ENCODE data around the gene TRAPPC10. TPM values are rescaled to one million over a fixed set of nuclear protein-coding genes. Genes with fewer than 3 reads are reported as not detected.

TRAPPC10 gene
- total RNA-seq, 1 donor from 2014 or later = 67.3 TPM

DNA sequence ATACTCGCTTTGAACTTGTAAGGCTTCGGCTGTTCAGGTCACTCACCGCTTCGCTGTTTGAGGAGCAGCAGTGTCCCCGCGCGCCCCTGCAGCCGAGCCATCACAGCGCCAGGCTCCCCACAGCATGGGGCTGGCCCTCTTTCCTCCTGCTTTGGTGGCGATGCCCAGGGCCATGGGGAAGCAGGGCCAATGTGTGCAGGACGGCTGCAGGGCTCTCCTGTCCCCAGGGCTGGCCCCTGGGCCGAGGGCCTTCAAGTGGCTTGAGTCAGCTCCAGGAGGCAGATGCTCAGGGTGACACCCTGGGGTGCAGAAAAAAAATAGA is 38.5 kb upstream of the TRAPPC10 start:
- DNase-seq (ENCODE audit: low spot score) = no peak
- Mint-ChIP-seq H3K27ac (no peak overlapping the region), H3K27me3 (ENCODE audit: low read depth) (no peaks in the 10 kb centered on the region), H3K9me3 (no peaks in the 10 kb centered on the region), H3K4me3 (ENCODE audit: low read depth) (no peak overlapping the region), H3K4me1 (ENCODE audit: low read depth) (peaks cover 10% of the 10 kb centered on the region), H3K36me3 (ENCODE audit: low read depth) (peaks cover 47% of the 10 kb centered on the region)
- intact Hi-C loops (cut with micrococcal nuclease) = no loop called here

DNA sequence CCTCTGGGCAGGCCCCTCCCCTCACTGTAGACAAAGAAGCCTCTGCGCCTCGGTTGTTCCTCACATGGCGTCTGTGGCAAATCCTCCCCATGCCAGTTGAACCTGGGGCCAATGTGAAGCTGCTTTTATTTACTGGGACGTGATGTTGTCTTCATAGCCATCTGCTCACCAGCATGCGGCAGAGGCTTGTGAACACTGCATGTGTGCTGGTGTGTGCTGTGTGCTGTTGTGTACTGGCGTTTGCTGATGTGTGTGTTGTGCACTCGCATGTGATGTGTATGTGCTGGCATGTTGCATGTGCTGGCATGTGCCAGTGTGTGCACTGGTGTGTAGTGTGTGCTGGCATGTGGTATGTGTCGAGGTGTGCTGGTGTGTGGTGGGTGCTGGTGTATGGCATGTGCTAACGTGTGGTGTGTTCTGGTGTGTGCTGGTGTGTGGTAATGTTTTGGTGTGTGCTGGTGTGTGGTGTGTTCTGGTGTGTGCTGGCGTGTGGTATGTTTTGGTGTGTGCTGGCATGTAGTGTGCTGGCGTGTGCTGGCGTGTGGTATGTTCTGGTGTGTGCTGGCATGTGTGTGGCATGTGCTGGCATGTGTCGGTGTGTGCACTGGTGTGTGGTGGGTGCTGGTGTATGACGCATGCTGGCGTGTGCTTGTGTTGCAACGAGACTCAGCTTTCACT is 37.2 kb upstream of the TRAPPC10 start:
- Mint-ChIP-seq H3K36me3 (ENCODE audit: low read depth) (peaks cover 52% of the 10 kb centered on the region), H3K4me3 (ENCODE audit: low read depth) (no peak overlapping the region), H3K27ac (peak overlapping the region; percentile 63), H3K9me3 (no peaks in the 10 kb centered on the region), H3K27me3 (ENCODE audit: low read depth) (no peaks in the 10 kb centered on the region), H3K4me1 (ENCODE audit: low read depth) (peaks cover 10% of the 10 kb centered on the region)
- intact Hi-C loops (cut with micrococcal nuclease) = loop anchor here (1.0 to 5.0 kb wide), 2 partner anchors 38 to 165 kb away; no protein-coding TSS in a partner anchor
- DNase-seq (ENCODE audit: low spot score) = no peak

DNA sequence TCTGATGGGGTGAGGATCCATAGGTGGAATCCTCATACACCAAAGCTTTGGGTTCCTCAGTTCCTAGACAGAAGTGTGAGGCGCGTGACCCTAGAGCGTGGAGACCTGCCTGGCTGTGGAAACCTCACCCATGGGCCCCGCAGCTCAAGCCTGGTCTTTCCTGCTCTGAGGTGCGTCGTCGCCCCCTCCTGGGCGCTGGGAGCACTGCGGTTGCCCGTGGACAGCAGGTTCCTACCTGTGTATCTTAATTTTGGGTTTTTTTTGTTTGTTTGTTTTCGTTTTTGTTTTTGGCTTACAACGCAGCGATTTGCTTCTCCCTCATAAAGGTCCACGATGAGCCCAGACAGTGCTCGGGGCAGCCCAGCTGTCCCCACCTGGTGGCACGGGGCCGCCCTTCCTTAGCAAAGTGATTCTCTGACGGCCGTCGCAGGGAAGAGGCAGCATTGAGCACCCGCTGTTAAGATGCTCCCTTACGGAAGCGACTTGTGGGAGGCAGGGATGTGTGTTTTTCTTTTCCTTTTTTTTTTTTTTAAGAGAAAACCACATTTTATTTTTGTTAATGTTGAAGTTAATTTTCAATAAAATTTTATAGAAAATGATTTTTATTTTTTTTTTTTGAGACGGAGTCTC is 36.5 kb upstream of the TRAPPC10 start:
- intact Hi-C loops (cut with micrococcal nuclease) = loop anchor here (1.0 to 5.0 kb wide), 2 partner anchors 38 to 165 kb away; no protein-coding TSS in a partner anchor
- H3K9me3 Mint-ChIP-seq = no peaks in the 10 kb centered on the region
- peak overlapping the region; percentile 63 for H3K27ac Mint-ChIP-seq
- peaks cover 10% of the 10 kb centered on the region for H3K4me1 Mint-ChIP-seq (ENCODE audit: low read depth)
- peaks cover 46% of the 10 kb centered on the region for H3K36me3 Mint-ChIP-seq (ENCODE audit: low read depth)
- H3K27me3 Mint-ChIP-seq (ENCODE audit: low read depth) = no peaks in the 10 kb centered on the region
- no peak overlapping the region for H3K4me3 Mint-ChIP-seq (ENCODE audit: low read depth)
- peak; percentile 75 for DNase-seq (ENCODE audit: low spot score)

DNA sequence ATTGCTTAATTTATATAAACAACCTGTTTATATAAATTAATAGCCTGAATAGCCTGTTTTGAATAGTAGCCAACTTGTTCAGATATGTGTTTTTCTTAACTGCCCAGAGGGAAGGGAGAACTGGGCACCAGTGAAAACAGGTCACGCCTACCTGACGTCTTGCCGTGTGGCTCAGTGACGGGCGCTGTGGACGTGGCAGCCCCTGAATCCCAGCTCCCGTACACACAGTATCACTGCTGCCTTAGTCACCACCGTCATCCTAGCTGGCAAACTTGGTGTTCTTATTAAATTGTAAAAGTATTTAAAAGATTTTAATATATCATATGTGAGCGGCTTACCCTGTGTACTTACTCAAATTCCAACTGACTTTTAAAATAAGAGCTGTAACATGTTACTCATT is 35.4 kb upstream of the TRAPPC10 start:
- Mint-ChIP-seq H3K4me3 (ENCODE audit: low read depth) (no peak overlapping the region), H3K36me3 (ENCODE audit: low read depth) (peaks cover 42% of the 10 kb centered on the region), H3K4me1 (ENCODE audit: low read depth) (peaks cover 10% of the 10 kb centered on the region), H3K27ac (no peak overlapping the region), H3K9me3 (no peaks in the 10 kb centered on the region), H3K27me3 (ENCODE audit: low read depth) (no peaks in the 10 kb centered on the region)
- intact Hi-C loops (cut with micrococcal nuclease) = loop anchor here (5.0 kb wide), 1 partner anchor 39 kb away; no protein-coding TSS in a partner anchor
- no peak for DNase-seq (ENCODE audit: low spot score)

DNA sequence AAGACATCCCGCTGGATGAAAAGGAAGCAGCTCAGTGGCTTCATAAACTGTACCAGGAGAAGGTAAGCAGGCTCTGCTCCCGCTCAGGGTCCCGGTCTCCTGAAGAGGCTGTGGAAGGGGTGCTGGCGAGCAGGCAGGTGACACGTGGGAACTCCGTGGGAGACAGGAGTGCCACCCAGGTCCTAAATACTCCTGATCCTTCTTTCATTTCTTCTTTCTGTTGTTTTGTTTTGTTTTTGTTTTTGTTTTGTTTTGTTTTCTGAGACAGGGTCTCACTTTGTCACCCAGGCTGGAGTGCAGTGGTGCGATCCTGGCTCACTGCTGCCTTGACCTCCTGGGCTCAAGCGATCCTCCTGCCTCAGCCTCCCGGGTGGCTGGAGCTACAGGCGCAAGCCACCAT is 34.0 kb upstream of the TRAPPC10 start:
- Mint-ChIP-seq H3K27me3 (ENCODE audit: low read depth) (no peaks in the 10 kb centered on the region), H3K4me1 (ENCODE audit: low read depth) (peaks cover 12% of the 10 kb centered on the region), H3K36me3 (ENCODE audit: low read depth) (peaks cover 47% of the 10 kb centered on the region), H3K4me3 (ENCODE audit: low read depth) (no peak overlapping the region), H3K27ac (no peak overlapping the region), H3K9me3 (no peaks in the 10 kb centered on the region)
- no peak for DNase-seq (ENCODE audit: low spot score)
- intact Hi-C loops (cut with micrococcal nuclease) = loop anchor here (5.0 kb wide), 1 partner anchor 41 kb away; no protein-coding TSS in a partner anchor

DNA sequence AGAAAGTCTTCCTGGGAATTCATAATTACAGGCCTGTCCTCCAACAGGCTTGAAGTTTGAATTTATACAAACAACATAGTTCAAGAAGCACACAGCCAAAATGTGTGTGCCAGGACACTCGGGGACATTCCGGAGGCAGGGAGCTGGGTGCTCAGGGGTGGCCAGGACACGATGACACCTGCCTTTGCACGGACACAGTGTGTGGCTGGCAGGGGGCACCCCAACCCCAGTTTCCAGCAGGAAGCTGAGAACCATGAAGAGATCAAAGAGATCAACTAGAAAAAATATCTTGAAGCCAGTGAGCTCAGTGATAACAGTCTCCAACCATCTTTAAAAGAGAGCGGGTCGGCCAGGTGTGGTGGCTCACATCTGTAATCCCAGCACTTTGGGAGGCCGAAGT is 32.5 kb upstream of the TRAPPC10 start:
- no peak overlapping the region for H3K4me3 Mint-ChIP-seq (ENCODE audit: low read depth)
- no peak overlapping the region for H3K27ac Mint-ChIP-seq
- DNase-seq (ENCODE audit: low spot score) = no peak
- H3K9me3 Mint-ChIP-seq = no peaks in the 10 kb centered on the region
- peaks cover 48% of the 10 kb centered on the region for H3K36me3 Mint-ChIP-seq (ENCODE audit: low read depth)
- intact Hi-C loops (cut with micrococcal nuclease) = loop anchor here (5.0 kb wide), 1 partner anchor 42 kb away; no protein-coding TSS in a partner anchor
- no peaks in the 10 kb centered on the region for H3K27me3 Mint-ChIP-seq (ENCODE audit: low read depth)
- peaks cover 12% of the 10 kb centered on the region for H3K4me1 Mint-ChIP-seq (ENCODE audit: low read depth)

DNA sequence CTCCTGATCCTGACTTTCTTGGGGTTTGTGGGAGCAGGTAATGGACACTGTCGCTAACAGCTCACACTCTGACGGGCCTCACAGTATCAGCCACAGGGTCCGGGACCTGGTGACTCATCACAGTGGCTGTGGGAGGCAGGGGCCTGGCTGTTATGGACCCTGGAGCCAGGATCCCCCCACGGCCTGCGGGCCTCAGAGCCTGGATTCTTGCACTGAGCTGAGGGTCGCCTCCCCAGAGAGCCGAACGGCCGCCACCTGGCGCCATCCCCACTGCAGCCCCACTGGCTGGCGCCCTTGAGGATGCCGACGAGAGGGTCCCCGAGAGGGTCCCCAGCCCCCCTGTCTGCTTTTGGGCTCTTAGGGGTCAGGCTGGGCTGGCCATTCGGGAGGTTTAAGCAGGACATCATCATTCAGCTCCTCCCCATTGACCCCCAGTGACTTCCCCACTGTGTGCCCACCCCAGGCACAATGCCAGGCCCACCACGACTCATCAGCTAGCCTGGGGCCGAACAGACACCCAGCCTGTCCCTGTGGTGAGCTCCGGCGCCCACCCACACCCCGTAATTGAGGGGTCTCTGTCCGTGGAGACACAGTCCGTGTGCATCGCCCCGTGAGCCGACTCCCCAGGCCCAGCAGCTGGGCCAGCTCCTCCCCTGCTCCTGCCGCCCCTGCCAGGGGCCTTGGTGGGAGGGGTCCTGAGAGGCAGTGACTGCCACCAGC is 30.8 kb upstream of the TRAPPC10 start:
- peaks cover 38% of the 10 kb centered on the region for H3K36me3 Mint-ChIP-seq (ENCODE audit: low read depth)
- no peaks in the 10 kb centered on the region for H3K9me3 Mint-ChIP-seq
- no peak for DNase-seq (ENCODE audit: low spot score)
- intact Hi-C loops (cut with micrococcal nuclease) = no loop called here
- no peak overlapping the region for H3K27ac Mint-ChIP-seq
- no peak overlapping the region for H3K4me3 Mint-ChIP-seq (ENCODE audit: low read depth)
- H3K27me3 Mint-ChIP-seq (ENCODE audit: low read depth) = no peaks in the 10 kb centered on the region
- peaks cover 12% of the 10 kb centered on the region for H3K4me1 Mint-ChIP-seq (ENCODE audit: low read depth)

DNA sequence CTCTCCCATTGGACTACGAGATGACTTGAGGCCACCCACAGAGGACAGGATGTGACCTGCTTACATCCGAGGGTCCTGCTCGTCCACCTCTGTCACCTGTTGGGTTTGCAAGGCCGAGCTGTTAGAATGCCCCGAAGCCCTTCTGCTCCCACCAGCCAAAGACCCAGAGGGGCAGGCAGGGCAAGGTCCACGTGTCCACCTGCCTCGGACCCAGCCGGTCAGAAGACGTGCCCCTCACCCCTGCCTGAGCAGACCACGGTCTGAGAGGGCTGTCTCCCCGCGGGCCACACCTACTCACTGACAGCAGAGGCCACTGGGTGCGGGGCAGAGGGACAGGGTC is 30.3 kb upstream of the TRAPPC10 start:
- intact Hi-C loops (cut with micrococcal nuclease) = no loop called here
- H3K4me3 Mint-ChIP-seq (ENCODE audit: low read depth) = no peak overlapping the region
- no peak for DNase-seq (ENCODE audit: low spot score)
- peaks cover 13% of the 10 kb centered on the region for H3K4me1 Mint-ChIP-seq (ENCODE audit: low read depth)
- peaks cover 38% of the 10 kb centered on the region for H3K36me3 Mint-ChIP-seq (ENCODE audit: low read depth)
- H3K27me3 Mint-ChIP-seq (ENCODE audit: low read depth) = no peaks in the 10 kb centered on the region
- no peaks in the 10 kb centered on the region for H3K9me3 Mint-ChIP-seq
- no peak overlapping the region for H3K27ac Mint-ChIP-seq

DNA sequence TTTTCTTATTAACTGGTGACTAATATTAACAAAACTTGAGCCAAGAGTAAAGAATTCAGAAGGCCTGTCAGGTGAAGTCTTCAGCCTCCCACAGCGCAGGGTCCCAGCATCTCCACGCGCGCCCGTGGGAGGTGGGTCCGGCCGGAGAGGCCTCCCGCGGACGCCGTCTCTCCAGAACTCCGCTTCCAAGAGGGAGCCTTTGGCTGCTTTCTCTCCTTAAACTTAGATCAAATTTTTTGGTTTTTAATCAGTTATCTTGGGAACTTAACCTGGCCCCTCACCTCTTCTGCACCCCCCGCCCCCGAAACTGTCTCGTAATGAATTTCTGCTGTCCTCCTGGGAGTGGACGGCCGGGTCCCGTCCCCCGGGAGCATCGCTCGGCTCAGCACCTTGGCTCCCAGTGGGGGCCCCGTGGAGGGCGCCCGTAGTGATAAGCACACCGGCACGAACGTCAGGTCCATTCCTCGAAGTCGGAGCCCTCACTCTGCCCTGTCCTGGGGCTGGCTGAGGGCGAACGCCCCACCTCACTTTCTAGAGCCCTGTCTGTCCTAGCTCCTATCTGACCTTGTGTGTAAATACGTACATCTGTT is 29.5 kb upstream of the TRAPPC10 start:
- H3K9me3 Mint-ChIP-seq = no peaks in the 10 kb centered on the region
- no peaks in the 10 kb centered on the region for H3K27me3 Mint-ChIP-seq (ENCODE audit: low read depth)
- intact Hi-C loops (cut with micrococcal nuclease) = no loop called here
- H3K4me3 Mint-ChIP-seq (ENCODE audit: low read depth) = no peak overlapping the region
- H3K36me3 Mint-ChIP-seq (ENCODE audit: low read depth) = peaks cover 38% of the 10 kb centered on the region
- DNase-seq (ENCODE audit: low spot score) = no peak
- H3K4me1 Mint-ChIP-seq (ENCODE audit: low read depth) = peaks cover 13% of the 10 kb centered on the region
- no peak overlapping the region for H3K27ac Mint-ChIP-seq

DNA sequence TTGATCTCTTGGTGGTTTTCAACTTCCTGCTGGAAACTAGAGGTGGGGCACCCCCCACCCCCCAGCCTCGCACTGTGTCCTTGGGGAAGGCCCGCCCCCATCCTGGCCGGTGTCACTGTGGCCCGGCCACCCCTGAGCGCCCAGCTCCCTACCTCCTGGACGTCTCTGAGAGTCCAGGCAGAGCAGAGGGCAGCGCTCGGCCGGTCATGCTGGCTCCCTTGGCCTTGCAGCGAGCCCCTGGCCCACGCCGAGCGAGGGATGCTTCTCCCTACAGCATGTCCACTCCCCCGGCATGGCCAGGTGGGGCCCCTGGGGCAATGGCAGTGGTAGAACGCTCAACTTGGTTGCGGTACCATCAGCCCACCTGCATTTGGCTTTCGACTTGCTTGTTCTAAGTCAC is 28.7 kb upstream of the TRAPPC10 start:
- Mint-ChIP-seq H3K27me3 (ENCODE audit: low read depth) (no peaks in the 10 kb centered on the region), H3K36me3 (ENCODE audit: low read depth) (peaks cover 34% of the 10 kb centered on the region), H3K9me3 (no peaks in the 10 kb centered on the region), H3K27ac (no peak overlapping the region), H3K4me1 (ENCODE audit: low read depth) (peaks cover 13% of the 10 kb centered on the region), H3K4me3 (ENCODE audit: low read depth) (no peak overlapping the region)
- intact Hi-C loops (cut with micrococcal nuclease) = no loop called here
- no peak for DNase-seq (ENCODE audit: low spot score)

DNA sequence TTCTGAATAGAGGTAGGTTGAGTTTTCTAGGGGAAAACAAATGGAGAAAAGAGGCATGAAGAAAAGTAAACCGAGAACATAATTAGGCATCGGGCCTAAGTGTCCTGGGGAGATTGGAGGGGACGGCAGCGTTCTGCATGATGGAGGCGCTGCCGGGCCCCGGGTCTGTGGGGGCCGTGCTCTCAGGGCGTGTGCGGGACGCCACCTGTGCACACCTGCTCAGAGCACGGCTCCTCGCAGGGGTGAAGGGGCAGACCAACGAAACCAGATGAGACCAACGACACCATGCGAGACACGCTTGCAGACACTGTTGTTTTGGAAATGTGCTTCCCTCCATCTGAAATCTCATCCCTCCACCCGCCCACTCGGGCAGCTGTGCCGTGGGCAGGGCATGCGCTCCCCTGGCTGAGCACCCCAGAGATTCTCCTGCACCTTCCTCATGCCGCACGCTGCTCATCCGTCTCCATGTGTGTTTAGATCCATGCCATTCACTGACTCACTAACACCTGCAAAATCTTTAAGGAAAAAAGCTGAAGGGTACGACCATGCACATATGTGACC is 28.2 kb upstream of the TRAPPC10 start:
- peaks cover 29% of the 10 kb centered on the region for H3K36me3 Mint-ChIP-seq (ENCODE audit: low read depth)
- peaks cover 13% of the 10 kb centered on the region for H3K4me1 Mint-ChIP-seq (ENCODE audit: low read depth)
- no peak overlapping the region for H3K4me3 Mint-ChIP-seq (ENCODE audit: low read depth)
- no peaks in the 10 kb centered on the region for H3K9me3 Mint-ChIP-seq
- H3K27ac Mint-ChIP-seq = no peak overlapping the region
- DNase-seq (ENCODE audit: low spot score) = no peak
- intact Hi-C loops (cut with micrococcal nuclease) = no loop called here
- no peaks in the 10 kb centered on the region for H3K27me3 Mint-ChIP-seq (ENCODE audit: low read depth)

DNA sequence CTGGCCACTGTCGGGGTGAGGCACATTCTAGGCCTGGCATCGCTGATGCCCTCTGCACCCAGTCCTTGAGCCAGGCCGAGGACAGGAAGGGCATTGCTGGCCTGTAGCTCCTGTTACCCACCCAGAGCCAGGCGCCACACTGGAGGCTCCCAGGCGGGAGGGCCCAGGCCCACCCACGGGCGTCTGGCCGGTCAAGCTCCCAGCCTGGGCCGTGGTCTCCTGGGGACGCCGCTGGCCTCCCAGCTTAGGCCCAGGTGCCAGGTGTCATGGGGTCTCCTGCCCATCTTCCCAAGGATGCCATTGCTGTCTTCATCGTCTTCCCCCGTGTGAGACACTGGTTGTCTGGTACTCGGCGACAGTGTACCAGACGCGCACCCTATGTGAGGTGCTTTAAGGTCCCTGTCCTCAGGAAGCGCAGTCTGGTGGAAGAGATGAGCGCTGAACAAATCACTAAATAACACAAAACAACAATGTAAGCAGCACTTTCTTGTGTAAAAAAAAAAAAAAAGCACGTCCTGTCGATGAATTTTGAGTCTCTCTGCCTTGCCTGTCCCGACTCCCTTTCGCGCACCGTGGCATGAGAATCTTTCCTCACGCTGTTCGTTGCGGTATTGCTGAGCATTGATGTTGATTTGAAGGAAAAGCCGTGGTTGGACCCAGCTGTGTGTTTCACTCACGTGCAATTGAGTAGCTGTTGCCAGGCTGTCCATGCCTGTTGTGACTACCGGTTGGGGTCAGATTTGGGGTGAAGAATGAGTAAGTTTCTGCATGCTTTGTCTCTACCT is 27.0 kb upstream of the TRAPPC10 start:
- Mint-ChIP-seq H3K9me3 (no peaks in the 10 kb centered on the region), H3K27me3 (ENCODE audit: low read depth) (no peaks in the 10 kb centered on the region), H3K4me1 (ENCODE audit: low read depth) (peaks cover 13% of the 10 kb centered on the region), H3K27ac (no peak overlapping the region), H3K36me3 (ENCODE audit: low read depth) (peaks cover 23% of the 10 kb centered on the region), H3K4me3 (ENCODE audit: low read depth) (no peak overlapping the region)
- no peak for DNase-seq (ENCODE audit: low spot score)
- intact Hi-C loops (cut with micrococcal nuclease) = no loop called here
